ENCODE measurements around the gene TNFRSF12A.
"Not testable (repeated sequence)": the region's sequence is repeated elsewhere in the genome, so short reads cannot be mapped to it uniquely, and the experiment has no call there.

Gene TNFRSF12A

DNA sequence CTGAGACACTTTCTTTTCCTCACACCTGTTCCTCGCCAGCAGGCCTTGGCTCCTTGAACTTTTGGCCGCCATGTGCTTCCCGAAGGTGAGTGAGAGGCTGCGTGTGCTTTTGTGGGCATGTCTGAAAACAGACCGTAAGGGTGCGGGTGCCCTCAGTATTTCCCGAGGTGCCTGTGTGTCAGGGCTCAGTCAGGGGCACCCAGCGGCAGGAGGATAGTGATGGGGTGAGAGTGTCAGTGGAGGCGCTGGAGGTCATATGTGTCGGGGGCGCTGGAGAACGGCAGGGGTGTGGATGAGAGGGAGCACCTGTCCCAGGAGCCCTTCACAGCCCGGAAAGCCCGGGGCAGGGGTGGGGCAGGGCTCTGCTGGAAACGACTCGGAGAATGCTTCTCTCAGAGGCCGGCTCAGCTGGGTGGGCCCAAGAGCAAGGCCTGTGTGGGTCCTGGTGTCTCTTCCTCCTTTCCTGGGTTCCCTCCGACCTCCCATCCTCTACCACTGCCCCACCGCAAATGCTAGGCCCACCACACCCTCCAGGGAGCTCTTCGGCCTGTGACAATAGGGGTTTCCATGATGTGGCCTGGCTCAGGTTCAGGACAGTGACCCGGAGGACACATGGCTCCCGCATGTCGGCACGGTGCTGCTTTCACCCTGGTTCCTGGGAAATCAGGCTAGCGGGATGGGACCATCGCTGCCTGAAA, 45.7 kb downstream of the TNFRSF12A start:
- no peak for DNase-seq (ENCODE audit: low read depth in 3 of 3)

DNA sequence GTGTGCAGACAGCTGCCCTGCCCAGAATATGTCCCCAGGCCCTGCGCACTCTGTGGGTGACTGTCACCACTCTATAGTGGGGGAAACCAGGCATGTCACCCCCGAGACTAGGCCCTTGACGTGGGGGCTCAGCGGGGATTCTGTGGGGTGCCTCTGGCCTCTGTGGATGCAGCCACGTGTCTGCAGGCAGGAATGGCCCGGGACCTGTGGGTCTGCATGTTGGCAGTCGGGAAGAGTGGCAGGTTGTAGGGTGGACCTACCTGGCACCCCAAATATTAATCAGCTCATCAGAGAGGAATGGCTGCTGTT, 46.2 kb downstream of the TNFRSF12A start:
- no peak for DNase-seq (ENCODE audit: low read depth in 3 of 3)

DNA sequence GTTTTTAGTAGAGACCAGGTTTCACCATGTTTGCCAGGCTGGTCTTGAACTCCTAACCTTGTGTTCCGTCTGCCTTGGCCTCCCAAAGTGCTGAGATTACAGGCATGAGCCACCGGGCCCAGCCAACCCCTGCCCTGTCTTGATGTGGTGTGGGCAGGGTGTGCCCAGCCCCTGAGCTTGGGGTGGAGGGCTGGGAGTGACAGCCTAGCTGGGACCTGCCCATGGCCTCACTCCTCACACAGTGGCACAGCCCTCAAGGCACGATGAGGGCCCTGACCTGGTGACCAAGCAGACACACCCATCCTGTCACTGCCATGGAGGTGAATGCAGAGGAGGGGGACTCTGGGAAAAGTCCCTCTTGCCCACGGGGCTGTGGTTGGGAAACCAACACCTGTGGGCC, 48.3 kb downstream of the TNFRSF12A start:
- no peak for DNase-seq (ENCODE audit: low read depth in 3 of 3)

DNA sequence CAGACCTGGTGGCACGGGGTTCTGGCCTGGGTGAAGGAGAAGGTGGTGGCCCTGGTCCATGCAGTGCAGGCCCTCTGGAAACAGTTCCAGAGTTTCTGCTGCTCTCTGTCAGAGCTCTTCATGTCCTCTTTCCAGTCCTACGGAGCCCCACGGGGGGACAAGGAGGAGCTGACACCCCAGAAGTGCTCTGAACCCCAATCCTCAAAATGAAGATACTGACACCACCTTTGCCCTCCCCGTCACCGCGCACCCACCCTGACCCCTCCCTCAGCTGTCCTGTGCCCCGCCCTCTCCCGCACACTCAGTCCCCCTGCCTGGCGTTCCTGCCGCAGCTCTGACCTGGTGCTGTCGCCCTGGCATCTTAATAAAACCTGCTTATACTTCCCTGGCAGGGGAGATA, 49.0 kb downstream of the TNFRSF12A start:
- not testable (repeated sequence) for DNase-seq (ENCODE audit: low read depth in 3 of 3)

DNA sequence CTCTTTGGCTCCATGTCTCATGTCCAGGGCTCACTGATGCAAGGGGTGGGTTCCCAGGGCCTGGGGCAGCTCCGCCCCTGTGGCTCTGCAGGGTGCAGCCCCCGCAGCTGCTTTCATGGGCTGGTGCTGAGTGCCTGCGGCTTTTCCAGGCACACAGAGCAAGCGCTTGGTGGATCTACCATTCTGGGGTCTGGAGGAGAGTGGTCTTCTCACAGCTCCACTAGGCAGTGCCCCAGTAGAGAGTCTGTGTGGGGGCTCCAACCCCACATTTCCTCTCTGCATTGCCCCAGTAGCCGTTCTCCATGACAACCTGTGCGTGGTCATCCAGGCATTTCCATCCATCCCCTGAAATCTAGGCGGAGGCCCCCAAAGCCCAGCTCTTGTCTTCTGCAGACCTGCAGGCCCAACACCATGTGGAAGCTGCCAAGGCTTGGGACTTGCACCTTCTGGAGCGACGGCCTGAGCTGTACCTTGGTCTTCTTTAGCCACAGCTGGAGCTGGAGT, 50.5 kb downstream of the TNFRSF12A start:
- no peak for DNase-seq (ENCODE audit: low read depth in 3 of 3)

DNA sequence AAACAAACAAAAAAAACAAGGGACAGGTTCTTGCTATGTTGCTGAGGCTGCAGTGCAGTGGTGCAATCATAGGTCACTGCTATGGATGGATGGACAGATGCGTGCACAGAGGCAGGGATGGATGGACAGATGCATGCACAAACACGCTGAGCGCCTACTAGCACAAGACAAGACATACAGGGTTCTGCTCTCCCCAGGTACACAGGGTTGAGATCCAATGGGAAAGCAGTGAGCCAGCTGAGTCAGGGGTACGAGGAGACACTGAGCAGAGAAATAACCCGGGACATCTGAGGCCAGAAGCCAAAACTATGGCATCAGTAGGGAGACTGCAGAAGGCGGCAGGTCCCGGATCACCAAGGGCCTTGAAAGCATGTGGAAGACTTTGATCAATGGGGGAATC, 51.5 kb downstream of the TNFRSF12A start:
- DNase-seq (ENCODE audit: low read depth in 3 of 3), result no peak
